Hematopoietic multipotent progenitor cell treated with erythropoietin and hydrocortisone succinate and interleukin-3 and kit ligand, for 17 days (in vitro differentiated cells): ENCODE measurements around the gene NMT1.

Experiments used
- DNase-seq: peaks from one replicate; pipeline ENCODE4 v3.0.0-alpha.2; 2015; ENCODE audit warnings: low spot score

NMT1 gene

GRCh38 chr17:45081047-45081703 lies 20.1 kb downstream of the NMT1 start:
- no peak for DNase-seq

DNA sequence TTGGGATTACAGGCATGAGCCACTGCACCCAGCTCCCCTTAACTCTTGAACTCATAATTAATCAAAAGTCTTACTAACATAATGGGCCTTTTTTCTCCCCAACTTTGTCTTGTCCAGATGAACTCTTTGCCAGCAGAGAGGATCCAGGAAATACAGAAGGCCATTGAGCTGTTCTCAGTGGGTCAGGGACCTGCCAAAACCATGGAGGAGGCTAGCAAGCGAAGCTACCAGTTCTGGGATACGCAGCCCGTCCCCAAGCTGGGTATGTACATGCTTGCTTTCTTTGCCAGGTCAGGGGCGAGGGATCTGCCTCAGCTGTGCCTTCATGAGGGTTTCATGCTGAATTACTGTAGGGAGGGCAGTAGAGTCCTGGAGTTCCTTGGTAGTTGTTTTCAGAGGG lies 25.3 kb downstream of the NMT1 start:
- no peak for DNase-seq

DNA sequence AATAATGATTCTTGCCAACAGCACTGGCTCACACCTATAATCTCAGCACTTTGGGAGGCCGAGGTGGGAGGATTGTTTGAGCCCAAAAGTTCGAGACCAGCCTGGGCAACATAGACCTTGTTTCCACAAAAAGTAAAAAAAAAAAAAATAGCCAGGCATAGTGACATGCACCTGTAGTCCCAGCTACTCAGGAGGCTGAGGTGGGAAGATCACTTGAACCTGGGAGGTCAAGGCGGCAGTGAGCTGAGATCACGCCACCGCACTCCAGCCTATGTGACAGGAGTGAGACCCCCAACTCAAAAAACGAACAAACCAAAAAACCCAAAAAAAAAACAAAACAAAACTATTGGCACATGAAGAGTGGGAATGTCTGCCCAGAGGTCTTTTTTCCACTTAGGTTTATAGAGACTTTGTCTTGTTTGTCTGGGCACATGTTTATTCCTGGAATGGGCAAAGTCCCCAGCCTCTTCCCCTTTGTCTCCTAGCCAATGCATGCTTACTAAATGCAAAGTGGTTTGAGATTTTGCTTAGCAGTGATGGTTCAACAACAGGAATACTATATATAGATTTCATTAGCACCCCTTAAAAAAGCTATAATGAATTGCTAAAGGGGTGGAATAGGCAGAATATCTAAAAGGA lies 25.9 kb downstream of the NMT1 start:
- DNase-seq: no peak

- no peak for DNase-seq
Observed at GRCh38 chr17:45087504-45087975, 26.4 kb downstream of the NMT1 start.

- DNase-seq: no peak
Observed at GRCh38 chr17:45087978-45088377, 26.9 kb downstream of the NMT1 start.

- DNase-seq: no peak
Observed at GRCh38 chr17:45088741-45089140, 27.6 kb downstream of the NMT1 start.

GRCh38 chr17:45090711-45091110 lies 29.6 kb downstream of the NMT1 start:
- no peak for DNase-seq

GRCh38 chr17:45091778-45092425 lies 30.8 kb downstream of the NMT1 start:
- DNase-seq: no peak

DNA sequence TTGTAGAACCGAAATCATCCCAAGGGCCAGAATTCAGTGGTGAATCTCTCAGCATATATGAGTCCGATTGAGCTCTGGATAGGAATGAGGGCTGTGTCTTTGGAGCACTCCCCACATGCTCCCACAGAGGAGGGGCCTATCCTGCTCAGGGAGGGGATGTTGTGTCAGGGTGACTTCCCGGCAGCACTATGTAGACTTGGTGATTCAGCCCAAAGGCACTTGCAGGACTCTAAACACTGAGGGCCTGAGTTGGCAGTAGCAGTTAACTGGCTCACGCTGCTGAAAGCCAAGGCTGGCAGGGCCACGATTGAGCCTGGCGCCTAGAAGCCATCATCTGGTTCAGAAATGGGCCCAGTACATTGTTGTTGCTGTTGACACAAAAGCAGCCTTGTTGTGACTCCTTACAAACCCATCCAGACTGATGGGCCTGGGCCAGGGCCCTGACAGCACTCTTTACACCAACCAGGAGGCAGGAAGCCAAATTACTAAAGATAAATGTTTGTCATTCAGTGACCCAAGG lies 31.9 kb downstream of the NMT1 start:
- no peak for DNase-seq

GRCh38 chr17:45093444-45094110 lies 32.5 kb downstream of the NMT1 start:
- DNase-seq: no peak

- peak; percentile 35 for DNase-seq
Observed at GRCh38 chr17:45096141-45096540, 35.0 kb downstream of the NMT1 start.

DNA sequence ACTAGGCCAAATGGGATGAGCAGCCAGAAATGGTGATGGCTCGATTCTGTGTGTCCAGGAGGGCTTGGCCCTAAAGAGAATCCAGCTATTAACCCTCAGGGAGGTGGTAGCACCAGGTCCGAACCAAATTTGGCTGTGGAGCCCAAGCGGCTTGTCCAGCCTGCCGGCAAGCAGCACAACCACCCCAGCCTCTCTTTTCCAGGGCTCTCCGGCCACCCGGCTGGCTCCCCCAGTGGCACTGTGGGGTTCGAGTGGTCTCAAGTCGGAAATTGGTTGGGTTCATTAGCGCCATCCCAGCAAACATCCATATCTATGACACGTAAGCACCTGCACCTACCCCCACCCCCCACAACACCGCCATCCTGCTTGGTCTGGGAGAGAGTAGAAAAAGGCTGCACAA lies 35.8 kb downstream of the NMT1 start:
- DNase-seq: no peak

- DNase-seq: no peak
Observed at GRCh38 chr17:45098081-45098868, 37.2 kb downstream of the NMT1 start.

GRCh38 chr17:45098869-45099616 lies 37.9 kb downstream of the NMT1 start:
- peak; percentile 77 for DNase-seq

GRCh38 chr17:45101546-45101882 lies 40.4 kb downstream of the NMT1 start:
- DNase-seq: no peak

GRCh38 chr17:45101883-45102811 lies 41.0 kb downstream of the NMT1 start:
- no peak for DNase-seq

DNA sequence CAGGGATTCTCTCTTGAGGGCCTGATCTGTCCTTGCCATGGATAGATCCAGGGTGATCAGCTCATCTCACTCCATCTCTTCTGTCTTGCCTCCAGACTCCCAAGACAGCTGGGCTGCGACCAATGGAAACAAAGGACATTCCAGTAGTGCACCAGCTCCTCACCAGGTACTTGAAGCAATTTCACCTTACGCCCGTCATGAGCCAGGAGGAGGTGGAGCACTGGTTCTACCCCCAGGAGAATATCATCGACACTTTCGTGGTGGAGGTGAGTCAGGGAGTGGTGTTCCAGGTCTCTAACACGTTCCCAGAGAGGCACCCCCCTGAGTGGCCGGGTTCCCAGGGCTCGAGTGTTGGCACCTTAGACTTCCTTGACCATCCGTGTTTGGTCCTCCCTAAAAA lies 41.7 kb downstream of the NMT1 start:
- no peak for DNase-seq

GRCh38 chr17:45103269-45103795 lies 42.2 kb downstream of the NMT1 start:
- DNase-seq: no peak

- DNase-seq: no peak
Observed at GRCh38 chr17:45104029-45104428, 42.9 kb downstream of the NMT1 start.

DNA sequence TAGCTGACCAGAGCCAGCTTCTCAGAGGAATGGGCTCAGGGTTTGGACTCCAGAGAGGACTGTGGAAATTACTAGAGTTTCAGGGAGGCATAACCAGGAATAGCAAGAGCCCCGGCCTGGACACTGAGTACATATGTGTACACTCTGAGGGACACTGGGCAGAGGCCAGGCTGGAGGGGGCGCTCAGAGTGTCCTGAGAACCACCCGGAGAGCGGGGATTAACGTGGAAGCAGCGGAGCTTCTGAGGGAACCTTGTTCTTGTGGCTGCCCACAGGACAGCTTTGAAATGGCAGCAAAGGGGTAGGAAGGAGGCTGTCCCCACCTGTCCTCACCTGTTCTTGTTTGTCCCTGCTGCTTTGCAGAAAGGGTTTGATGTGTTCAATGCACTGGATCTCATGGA lies 43.4 kb downstream of the NMT1 start:
- DNase-seq: no peak
